GM12892 (cell line): ENCODE data around the gene DYNC1I1.

ENCODE experiments used
- POLR2A ChIP-seq: IDR thresholded peaks from 2 replicates; pipeline ENCODE4 v1.6.1; 2011; ENCODE audit warnings: low read depth, low read length, control low read depth
- POLR2AphosphoS5 ChIP-seq: IDR thresholded peaks from 2 replicates; pipeline ENCODE4 v1.6.1; 2011; ENCODE audit warnings: low read depth, low read length, control low read depth
- TAF1 ChIP-seq: IDR thresholded peaks from 2 replicates; pipeline ENCODE4 v1.6.1; 2011; ENCODE audit warnings: low read depth, mild to moderate bottlenecking, control low read depth, low read length, borderline replicate concordance

GRCh38 chr7:96136600-96137239 is 364.4 kb downstream of the DYNC1I1 start:
- TF ChIP-seq POLR2AphosphoS5 (no peak), POLR2A (no peak), TAF1 (no peak)
